HEK293T (cell line): Measurements from ENCODE around the gene DEDD2.

Source experiments
- BHLHE40 ChIP-seq: fragments of 450-650 bp; IDR thresholded peaks from 2 replicates; pipeline ENCODE4 v1.6.1; 2016; ENCODE audit warnings: mild to moderate bottlenecking, moderate library complexity, borderline replicate concordance
- ELF4 ChIP-seq: fragments of 450-650 bp; IDR thresholded peaks from 2 replicates; pipeline ENCODE4 v1.6.1; 2017; ENCODE audit warnings: antibody characterized with exemption
- TARDBP ChIP-seq: fragments of 450-650 bp; IDR thresholded peaks from 2 replicates; pipeline ENCODE4 v1.6.1; 2016

DNA sequence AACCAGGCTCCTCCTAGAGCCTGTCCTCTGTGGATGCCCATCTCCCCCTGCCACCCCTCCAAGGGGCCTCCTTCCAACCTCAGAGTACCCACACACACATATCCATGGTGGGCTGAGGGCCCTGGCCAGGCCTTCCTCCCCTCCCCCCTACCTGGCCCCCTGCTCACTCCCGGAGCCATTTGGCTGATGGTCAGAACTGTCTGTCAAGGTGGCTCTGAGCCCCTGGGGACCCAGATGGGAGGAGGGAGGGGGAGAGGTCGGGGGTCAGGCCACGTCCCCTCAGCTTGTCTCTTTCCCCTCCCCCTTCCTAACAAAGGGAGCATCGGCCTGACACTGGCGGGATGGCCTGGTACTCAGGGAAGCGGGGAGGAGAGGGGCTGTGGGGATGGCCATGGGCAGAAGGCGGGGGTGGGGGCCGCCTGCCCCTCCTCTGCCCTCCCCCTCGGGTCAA, 66.5 kb downstream of the DEDD2 start:
- TF ChIP-seq TARDBP, result no peak
- TF ChIP-seq ELF4, result no peak
- no peak for TF ChIP-seq BHLHE40
